Activated CD4-positive, alpha-beta T cell treated with anti-CD3 and anti-CD28 coated beads for 4 hours (primary cell): ENCODE results near the gene TMEM97.
"Not testable (repeated sequence)": the region's sequence is repeated elsewhere in the genome, so short reads cannot be mapped to it uniquely, and the experiment has no call there.

Experiments
- DNase-seq, 2 donors: peaks; one replicate each; pipeline ENCODE4 v3.0.0-alpha.2; 2020

The TMEM97 gene

GRCh38 chr17:28318759-28319597 is at the start of gene TMEM97:
TMEM97 (plus strand) TSS chr17:28319200; CDS start chr17:28319240, 40 bp downstream.
- DNase-seq: peak; percentile 91 to 96

GRCh38 chr17:28270055-28270454 is 48.9 kb upstream of the TMEM97 start:
- no peak for DNase-seq

GRCh38 chr17:28270926-28271325 is 48.1 kb upstream of the TMEM97 start:
- no peak for DNase-seq

- no peak for DNase-seq
Measured at GRCh38 chr17:28271431-28271830, 47.6 kb upstream of the TMEM97 start.

- DNase-seq: no peak
Measured at GRCh38 chr17:28272166-28272565, 46.8 kb upstream of the TMEM97 start.

- DNase-seq: not testable (repeated sequence)
Measured at GRCh38 chr17:28273341-28273740, 45.7 kb upstream of the TMEM97 start.

- DNase-seq: no peak
Measured at GRCh38 chr17:28274591-28275265, 44.3 kb upstream of the TMEM97 start.

- no peak for DNase-seq
Measured at GRCh38 chr17:28276011-28276410, 43.0 kb upstream of the TMEM97 start.

GRCh38 chr17:28279411-28279810 is 39.6 kb upstream of the TMEM97 start:
- no peak for DNase-seq

- no peak for DNase-seq
Measured at GRCh38 chr17:28280826-28281225, 38.2 kb upstream of the TMEM97 start.

GRCh38 chr17:28282596-28282995 is 36.4 kb upstream of the TMEM97 start:
- no peak for DNase-seq

GRCh38 chr17:28285965-28286364 is 33.0 kb upstream of the TMEM97 start:
- DNase-seq: no peak

- no peak for DNase-seq
Measured at GRCh38 chr17:28290703-28291102, 28.3 kb upstream of the TMEM97 start.

GRCh38 chr17:28291780-28292330 is 27.1 kb upstream of the TMEM97 start:
- DNase-seq: no peak

GRCh38 chr17:28292878-28293277 is 26.1 kb upstream of the TMEM97 start:
- not testable (repeated sequence) for DNase-seq

- DNase-seq: no peak
Measured at GRCh38 chr17:28293994-28294393, 25.0 kb upstream of the TMEM97 start.

GRCh38 chr17:28295677-28296578 is 23.1 kb upstream of the TMEM97 start:
- DNase-seq: no peak

GRCh38 chr17:28298449-28298848 is 20.6 kb upstream of the TMEM97 start:
- DNase-seq: no peak

GRCh38 chr17:28306954-28307401 is 12.0 kb upstream of the TMEM97 start:
- DNase-seq: no peak

- no peak for DNase-seq
Measured at GRCh38 chr17:28313841-28314240, 5.2 kb upstream of the TMEM97 start.

GRCh38 chr17:28315846-28316705 is 2.9 kb upstream of the TMEM97 start:
- DNase-seq: no peak
